Thyroid gland (tissue), 4 donors: ENCODE measurements around the gene KANSL1.

Experiments
- POLR2A ChIP-seq, 2 donors: fragments of 450-650 bp; IDR thresholded peaks; one replicate each; pipeline ENCODE4 v1.6.1; 2017; ENCODE audit warnings: antibody characterized with exemption in 2 of 2, mild to moderate bottlenecking in 2 of 2, moderate library complexity in 1 of 2
- TF ChIP-seq, protein P1 (sequence below), 6 experiments: fragments of 200-600 bp in 3 of 6; fragments of 450-650 bp in 3 of 6; sonication (generic) in 3 of 6; IDR thresholded peaks; one replicate each; pipeline ENCODE4 v1.5.1; 2016 to 2019; ENCODE audit warnings: antibody characterized with exemption in 6 of 6, mild to moderate bottlenecking in 2 of 6, inconsistent platforms in 1 of 6, moderate library complexity in 1 of 6

DNA sequence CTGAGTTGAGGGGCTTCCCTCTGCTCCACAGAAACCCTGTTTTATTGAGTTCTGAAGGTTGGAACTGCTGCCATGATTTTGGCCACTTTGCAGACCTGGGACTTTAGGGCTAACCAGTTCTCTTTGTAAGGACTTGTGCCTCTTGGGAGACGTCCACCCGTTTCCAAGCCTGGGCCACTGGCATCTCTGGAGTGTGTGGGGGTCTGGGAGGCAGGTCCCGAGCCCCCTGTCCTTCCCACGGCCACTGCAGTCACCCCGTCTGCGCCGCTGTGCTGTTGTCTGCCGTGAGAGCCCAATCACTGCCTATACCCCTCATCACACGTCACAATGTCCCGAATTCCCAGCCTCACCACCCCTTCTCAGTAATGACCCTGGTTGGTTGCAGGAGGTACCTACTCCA is 168.2 kb downstream of the KANSL1 start:
- TF ChIP-seq, protein P1, sequence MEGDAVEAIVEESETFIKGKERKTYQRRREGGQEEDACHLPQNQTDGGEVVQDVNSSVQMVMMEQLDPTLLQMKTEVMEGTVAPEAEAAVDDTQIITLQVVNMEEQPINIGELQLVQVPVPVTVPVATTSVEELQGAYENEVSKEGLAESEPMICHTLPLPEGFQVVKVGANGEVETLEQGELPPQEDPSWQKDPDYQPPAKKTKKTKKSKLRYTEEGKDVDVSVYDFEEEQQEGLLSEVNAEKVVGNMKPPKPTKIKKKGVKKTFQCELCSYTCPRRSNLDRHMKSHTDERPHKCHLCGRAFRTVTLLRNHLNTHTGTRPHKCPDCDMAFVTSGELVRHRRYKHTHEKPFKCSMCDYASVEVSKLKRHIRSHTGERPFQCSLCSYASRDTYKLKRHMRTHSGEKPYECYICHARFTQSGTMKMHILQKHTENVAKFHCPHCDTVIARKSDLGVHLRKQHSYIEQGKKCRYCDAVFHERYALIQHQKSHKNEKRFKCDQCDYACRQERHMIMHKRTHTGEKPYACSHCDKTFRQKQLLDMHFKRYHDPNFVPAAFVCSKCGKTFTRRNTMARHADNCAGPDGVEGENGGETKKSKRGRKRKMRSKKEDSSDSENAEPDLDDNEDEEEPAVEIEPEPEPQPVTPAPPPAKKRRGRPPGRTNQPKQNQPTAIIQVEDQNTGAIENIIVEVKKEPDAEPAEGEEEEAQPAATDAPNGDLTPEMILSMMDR (IDR thresholded peaks at IDR 0.05) = no peak
- TF ChIP-seq POLR2A (IDR thresholded peaks at IDR 0.05) = no peak
